ENCODE measurements around the gene NUDT22.

NUDT22 gene

DNA sequence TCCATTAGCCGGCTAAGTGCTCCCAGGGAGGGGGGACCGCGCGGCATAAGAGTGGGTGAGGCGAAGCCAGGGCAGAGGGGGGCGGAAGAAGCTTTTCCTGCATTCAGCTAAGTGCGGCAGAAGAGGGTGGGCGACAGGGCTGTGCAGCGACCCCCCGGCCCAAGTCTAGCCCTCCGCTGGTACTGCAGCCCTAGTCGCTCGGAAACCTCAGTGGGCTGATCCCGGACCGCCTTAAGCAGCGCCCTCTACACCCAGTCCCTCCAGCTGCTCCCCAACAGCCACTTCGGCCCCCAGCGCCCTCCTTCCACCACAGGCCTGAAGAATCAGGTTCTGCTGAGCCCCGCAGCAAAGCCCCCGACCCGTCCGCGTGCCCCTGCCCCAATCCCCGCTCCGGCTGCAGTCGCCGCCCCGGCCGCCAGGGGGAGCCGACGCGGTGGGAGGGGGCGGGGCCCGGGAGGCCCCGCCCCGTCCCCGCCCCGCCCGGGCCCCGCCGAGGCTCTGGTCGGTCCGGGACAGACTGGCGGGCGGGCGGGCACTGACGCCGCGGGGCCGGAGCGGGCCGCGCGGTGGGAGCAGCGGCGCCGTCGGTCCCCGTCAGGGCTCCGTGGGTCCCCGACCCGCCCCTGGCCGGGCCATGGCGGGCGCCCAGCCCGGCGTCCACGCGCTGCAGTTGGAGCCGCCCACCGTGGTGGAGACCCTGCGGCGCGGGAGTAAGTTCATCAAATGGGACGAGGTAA is 25.1 kb downstream of the NUDT22 start, which contains the start of gene PLCB3:
Gene PLCB3, plus strand, starts transcription at position 515 of the 737 bp plus-strand sequence. Its CDS starts 120 bp downstream, at position 635.
- Histone ChIP-seq H3K4me1 (ENCODE audit: control insufficient read depth, insufficient read depth, low read length, unreplicated experiment) (peaks cover 23% of the 10 kb centered on the region), H3K27ac (ENCODE audit: low read depth, low read length) (peak within 1 kb of the TSS; percentile 11; the same call in 1 of the 2 replicates)

DNA sequence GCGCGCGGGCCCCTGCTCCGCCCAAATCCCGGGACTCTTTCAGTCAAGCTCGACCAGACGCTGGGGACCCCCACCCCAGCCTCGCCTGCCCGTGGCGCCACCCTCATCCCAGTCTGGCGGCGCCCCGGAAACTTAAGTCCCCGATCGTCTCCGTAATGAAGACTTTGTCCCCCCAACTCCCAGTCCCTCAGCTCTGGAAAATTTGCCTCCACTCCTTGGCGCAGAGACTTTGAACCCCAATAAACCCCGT is 25.6 kb downstream of the NUDT22 start:
- Histone ChIP-seq H3K27me3 (ENCODE audit: insufficient read depth, low read length) (no peaks in the 10 kb centered on the region), H2AFZ (ENCODE audit: low read length, unreplicated experiment) (peak overlapping the region; percentile 55), H3K4me3 (ENCODE audit: low read depth, low read length) (peak overlapping the region; percentile 87), H3K4me1 (ENCODE audit: control insufficient read depth, insufficient read depth, low read length, unreplicated experiment) (peaks cover 23% of the 10 kb centered on the region), H3K79me2 (ENCODE audit: control insufficient read depth, insufficient read depth, low read length, unreplicated experiment) (peaks cover 21% of the 10 kb centered on the region), H3K36me3 (ENCODE audit: insufficient read depth, low read length) (0 out of 2 replicates have a peak, but pooled peaks cover 4% of the 10 kb centered on the region), H3K27ac (ENCODE audit: low read depth, low read length) (peak overlapping the region; percentile 11; the same call in 1 of the 2 replicates)

More for the DNA sequence above, 25.1 kb downstream of the NUDT22 start, which contains the start of gene PLCB3:
- Histone ChIP-seq H3K36me3 (ENCODE audit: insufficient read depth, low read length) (no peaks in the 10 kb centered on the region), H2AFZ (ENCODE audit: low read length, unreplicated experiment) (peak within 1 kb of the TSS; percentile 55), H3K79me2 (ENCODE audit: control insufficient read depth, insufficient read depth, low read length, unreplicated experiment) (peaks cover 21% of the 10 kb centered on the region), H3K27me3 (ENCODE audit: insufficient read depth, low read length) (no peaks in the 10 kb centered on the region), H3K4me3 (ENCODE audit: low read depth, low read length) (peak within 1 kb of the TSS; percentile 87)

DNA sequence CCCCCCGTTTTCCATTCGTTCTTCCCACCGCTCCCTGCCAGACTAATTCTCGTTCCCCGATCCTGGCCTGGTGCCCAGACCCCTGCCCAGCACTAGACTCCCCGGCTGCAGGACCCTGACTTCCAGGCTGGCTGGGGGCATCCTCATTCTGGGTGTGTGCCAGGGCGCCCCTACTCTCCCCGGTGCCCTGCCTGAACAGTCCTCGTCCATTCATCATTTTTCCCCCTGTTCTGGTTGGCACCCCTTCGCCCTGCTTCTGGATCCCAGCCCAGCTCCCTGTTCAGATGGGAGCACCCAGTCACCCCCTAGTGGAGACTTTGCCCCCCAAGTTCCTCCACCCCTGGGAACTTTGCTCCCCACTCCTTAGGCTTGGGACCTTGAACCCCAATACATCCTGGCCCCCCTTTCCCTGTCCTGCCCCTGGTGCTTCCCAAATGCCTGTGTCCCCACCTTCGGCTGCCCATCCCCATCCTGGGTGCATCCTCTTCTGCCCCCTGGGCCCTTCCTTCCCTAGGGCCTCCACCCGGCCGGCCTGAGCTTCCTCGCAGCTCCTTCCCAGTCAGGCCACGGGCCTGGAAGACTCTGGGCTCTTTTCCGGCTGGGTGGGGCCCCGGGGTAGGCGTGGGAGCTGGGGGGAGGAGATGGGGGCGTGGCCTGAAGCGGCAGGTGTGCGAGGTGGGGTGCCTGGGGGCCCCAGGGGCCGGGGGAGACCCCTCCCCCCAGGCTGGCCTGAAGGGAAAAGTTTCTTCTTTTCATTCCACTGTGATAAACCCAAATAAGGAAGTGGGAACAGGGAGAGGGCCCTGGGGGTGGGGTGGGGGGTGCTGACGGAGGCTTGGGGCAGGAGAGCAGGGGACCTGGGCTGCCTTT is 26.2 kb downstream of the NUDT22 start:
- peaks cover 21% of the 10 kb centered on the region for H3K79me2 ChIP-seq (ENCODE audit: control insufficient read depth, insufficient read depth, low read length, unreplicated experiment)
- H3K36me3 ChIP-seq (ENCODE audit: insufficient read depth, low read length), result 0 out of 2 replicates have a peak, but pooled peaks cover 4% of the 10 kb centered on the region
- H2AFZ ChIP-seq (ENCODE audit: low read length, unreplicated experiment), result peak overlapping the region; percentile 55
- H3K4me3 ChIP-seq (ENCODE audit: low read depth, low read length), result peak overlapping the region; percentile 87
- no peaks in the 10 kb centered on the region for H3K27me3 ChIP-seq (ENCODE audit: insufficient read depth, low read length)
- H3K27ac ChIP-seq (ENCODE audit: low read depth, low read length), result peak overlapping the region; percentile 11; the same call in 1 of the 2 replicates
- peaks cover 23% of the 10 kb centered on the region for H3K4me1 ChIP-seq (ENCODE audit: control insufficient read depth, insufficient read depth, low read length, unreplicated experiment)

DNA sequence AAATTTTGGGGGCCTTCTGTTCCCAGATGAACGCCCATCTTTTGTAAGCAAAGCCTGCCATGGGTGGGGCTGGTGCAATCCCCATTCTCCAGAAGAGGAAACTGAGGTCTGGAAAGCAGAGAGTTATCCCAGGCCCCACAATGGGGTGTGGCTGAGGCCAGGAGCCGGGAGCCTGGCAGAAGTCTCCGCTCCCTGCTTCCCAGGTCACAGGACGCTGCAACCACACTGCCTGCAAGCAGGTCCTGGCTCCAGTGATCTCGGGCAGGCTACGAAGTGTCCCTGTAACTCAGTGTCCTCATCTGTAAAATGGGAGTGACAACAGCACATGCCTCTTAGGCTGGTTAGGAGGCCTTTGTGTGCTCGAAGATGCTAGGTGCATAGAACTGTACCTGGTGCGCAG is 27.0 kb downstream of the NUDT22 start:
- H3K79me2 ChIP-seq (ENCODE audit: control insufficient read depth, insufficient read depth, low read length, unreplicated experiment), result peaks cover 21% of the 10 kb centered on the region
- no peak overlapping the region for H3K27ac ChIP-seq (ENCODE audit: low read depth, low read length)
- peaks cover 18% of the 10 kb centered on the region for H3K4me1 ChIP-seq (ENCODE audit: control insufficient read depth, insufficient read depth, low read length, unreplicated experiment)
- H3K4me3 ChIP-seq (ENCODE audit: low read depth, low read length), result peak overlapping the region; percentile 87
- H3K27me3 ChIP-seq (ENCODE audit: insufficient read depth, low read length), result no peaks in the 10 kb centered on the region
- H2AFZ ChIP-seq (ENCODE audit: low read length, unreplicated experiment), result no peak overlapping the region
- 0 out of 2 replicates have a peak, but pooled peaks cover 4% of the 10 kb centered on the region for H3K36me3 ChIP-seq (ENCODE audit: insufficient read depth, low read length)

DNA sequence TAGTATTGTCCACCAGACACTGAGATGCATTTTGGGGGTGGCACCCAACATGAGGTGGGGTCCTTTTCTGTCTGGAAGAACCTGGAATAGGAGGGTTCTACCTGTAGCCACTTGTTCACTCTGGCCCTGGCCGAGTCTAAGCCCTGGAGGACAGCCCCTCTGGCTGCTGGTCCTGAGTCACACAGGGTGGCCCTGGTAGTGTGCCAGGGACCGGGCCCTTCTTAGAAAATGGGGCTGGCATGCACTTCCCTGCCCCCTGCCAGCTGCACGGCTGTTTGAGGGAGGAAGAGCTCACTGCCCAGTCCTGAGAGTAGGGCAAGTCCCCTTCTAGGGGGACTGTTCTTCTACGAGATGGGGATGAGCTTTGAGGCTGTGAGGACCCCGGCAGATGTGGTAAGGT is 27.4 kb downstream of the NUDT22 start:
- H2AFZ ChIP-seq (ENCODE audit: low read length, unreplicated experiment), result no peak overlapping the region
- no peak overlapping the region for H3K4me3 ChIP-seq (ENCODE audit: low read depth, low read length)
- H3K27ac ChIP-seq (ENCODE audit: low read depth, low read length), result no peak overlapping the region
- H3K36me3 ChIP-seq (ENCODE audit: insufficient read depth, low read length), result 0 out of 2 replicates have a peak, but pooled peaks cover 4% of the 10 kb centered on the region
- no peaks in the 10 kb centered on the region for H3K27me3 ChIP-seq (ENCODE audit: insufficient read depth, low read length)
- peaks cover 21% of the 10 kb centered on the region for H3K79me2 ChIP-seq (ENCODE audit: control insufficient read depth, insufficient read depth, low read length, unreplicated experiment)
- peaks cover 18% of the 10 kb centered on the region for H3K4me1 ChIP-seq (ENCODE audit: control insufficient read depth, insufficient read depth, low read length, unreplicated experiment)

DNA sequence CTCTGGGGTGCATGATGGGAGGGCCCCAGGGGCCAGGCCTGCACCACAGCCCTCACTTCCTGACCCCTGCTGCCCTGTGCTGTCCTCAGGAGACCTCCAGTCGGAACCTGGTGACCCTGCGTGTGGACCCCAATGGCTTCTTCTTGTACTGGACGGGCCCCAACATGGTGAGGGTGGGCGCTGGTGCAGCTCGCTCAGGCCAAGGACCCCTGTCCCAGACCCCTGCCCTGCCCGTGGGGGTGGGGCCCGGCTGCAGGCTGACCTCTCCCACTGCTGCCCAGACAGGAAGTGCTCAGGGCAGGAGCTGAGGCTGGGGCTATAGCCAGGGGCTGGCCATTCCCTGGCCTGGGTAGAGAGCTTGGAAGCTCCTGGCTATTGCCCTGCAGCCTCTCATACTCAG is 28.3 kb downstream of the NUDT22 start:
- Histone ChIP-seq H3K27me3 (ENCODE audit: insufficient read depth, low read length) (no peaks in the 10 kb centered on the region), H3K79me2 (ENCODE audit: control insufficient read depth, insufficient read depth, low read length, unreplicated experiment) (peaks cover 21% of the 10 kb centered on the region), H3K4me1 (ENCODE audit: control insufficient read depth, insufficient read depth, low read length, unreplicated experiment) (peaks cover 18% of the 10 kb centered on the region), H2AFZ (ENCODE audit: low read length, unreplicated experiment) (no peak overlapping the region), H3K36me3 (ENCODE audit: insufficient read depth, low read length) (peaks cover 6% of the 10 kb centered on the region; the same call in 1 of the 2 replicates), H3K4me3 (ENCODE audit: low read depth, low read length) (no peak overlapping the region), H3K27ac (ENCODE audit: low read depth, low read length) (no peak overlapping the region)

DNA sequence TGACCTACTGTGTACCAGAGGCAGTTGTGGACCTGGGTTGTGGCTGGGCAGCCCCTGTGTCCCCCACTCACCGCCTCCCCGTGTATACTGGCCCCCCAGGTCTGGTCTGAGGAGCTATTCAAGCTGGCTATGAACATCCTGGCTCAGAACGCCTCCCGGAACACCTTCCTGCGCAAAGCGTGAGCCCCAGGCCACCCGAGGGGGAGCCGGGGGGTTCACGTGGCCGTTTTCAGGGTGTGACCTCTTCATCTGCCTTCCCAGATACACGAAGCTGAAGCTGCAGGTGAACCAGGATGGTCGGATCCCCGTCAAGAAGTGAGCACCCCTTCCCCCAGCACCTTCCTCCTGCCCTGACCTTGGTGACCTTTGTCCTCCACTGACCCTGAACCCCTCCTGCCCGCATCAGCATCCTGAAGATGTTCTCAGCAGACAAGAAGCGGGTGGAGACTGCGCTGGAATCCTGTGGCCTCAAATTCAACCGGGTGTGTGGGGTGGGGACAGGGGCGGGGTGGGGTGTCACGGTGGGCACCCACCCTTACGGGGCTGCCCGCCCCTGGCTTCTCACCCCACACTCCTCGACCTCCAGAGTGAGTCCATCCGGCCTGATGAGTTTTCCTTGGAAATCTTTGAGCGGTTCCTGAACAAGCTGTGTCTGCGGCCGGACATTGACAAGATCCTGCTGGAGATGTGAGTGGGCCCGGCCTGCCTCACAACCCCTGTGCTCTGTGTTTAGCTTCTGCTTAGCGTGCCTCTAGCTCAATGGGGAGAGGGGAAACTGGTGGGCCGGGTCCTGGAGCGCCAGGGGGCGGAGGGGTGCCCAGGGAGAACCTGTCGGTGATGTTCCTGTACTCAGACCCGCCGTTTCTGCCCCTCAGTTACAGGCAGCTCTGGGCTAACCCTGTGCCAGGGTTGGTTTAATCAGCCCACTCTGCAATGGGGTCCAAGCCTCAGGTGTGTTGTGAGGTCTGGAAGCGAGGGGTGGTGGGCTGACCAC is 29.4 kb downstream of the NUDT22 start:
- Histone ChIP-seq H2AFZ (ENCODE audit: low read length, unreplicated experiment) (no peak overlapping the region), H3K27ac (ENCODE audit: low read depth, low read length) (no peak overlapping the region), H3K4me1 (ENCODE audit: control insufficient read depth, insufficient read depth, low read length, unreplicated experiment) (peaks cover 18% of the 10 kb centered on the region), H3K36me3 (ENCODE audit: insufficient read depth, low read length) (peaks cover 14% of the 10 kb centered on the region), H3K27me3 (ENCODE audit: insufficient read depth, low read length) (no peaks in the 10 kb centered on the region), H3K4me3 (ENCODE audit: low read depth, low read length) (no peak overlapping the region), H3K79me2 (ENCODE audit: control insufficient read depth, insufficient read depth, low read length, unreplicated experiment) (peaks cover 21% of the 10 kb centered on the region)

DNA sequence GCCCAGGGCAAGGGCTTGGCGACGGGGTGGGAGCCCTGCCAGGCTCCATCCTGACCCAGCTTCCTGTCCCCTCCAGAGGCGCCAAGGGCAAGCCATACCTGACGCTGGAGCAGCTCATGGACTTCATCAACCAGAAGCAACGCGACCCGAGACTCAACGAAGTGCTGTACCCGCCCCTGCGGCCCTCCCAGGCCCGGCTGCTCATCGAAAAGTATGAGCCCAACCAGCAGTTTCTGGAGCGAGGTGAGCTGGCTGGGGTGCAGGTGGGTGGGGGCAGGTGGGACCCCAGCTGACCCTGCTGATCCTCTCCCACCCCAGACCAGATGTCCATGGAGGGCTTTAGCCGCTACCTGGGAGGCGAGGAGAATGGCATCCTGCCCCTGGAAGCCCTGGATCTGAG is 30.2 kb downstream of the NUDT22 start:
- Histone ChIP-seq H3K4me3 (ENCODE audit: low read depth, low read length) (no peak overlapping the region), H3K27me3 (ENCODE audit: insufficient read depth, low read length) (no peaks in the 10 kb centered on the region), H3K4me1 (ENCODE audit: control insufficient read depth, insufficient read depth, low read length, unreplicated experiment) (peaks cover 13% of the 10 kb centered on the region), H3K79me2 (ENCODE audit: control insufficient read depth, insufficient read depth, low read length, unreplicated experiment) (peaks cover 21% of the 10 kb centered on the region), H2AFZ (ENCODE audit: low read length, unreplicated experiment) (no peak overlapping the region), H3K27ac (ENCODE audit: low read depth, low read length) (no peak overlapping the region), H3K36me3 (ENCODE audit: insufficient read depth, low read length) (peaks cover 14% of the 10 kb centered on the region)

DNA sequence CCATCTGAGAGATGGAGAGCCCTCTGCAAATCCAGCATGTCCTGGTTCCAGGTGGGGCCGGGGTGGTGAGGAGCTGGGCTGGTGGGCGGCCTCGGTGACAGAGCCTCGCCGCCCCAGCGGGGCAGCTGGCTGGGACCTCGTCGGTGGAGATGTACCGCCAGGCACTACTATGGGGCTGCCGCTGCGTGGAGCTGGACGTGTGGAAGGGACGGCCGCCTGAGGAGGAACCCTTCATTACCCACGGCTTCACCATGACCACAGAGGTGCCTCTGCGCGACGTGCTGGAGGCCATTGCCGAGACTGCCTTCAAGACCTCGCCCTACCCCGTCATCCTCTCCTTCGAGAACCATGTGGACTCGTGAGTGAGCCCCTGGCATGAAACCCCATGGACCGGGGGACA is 32.3 kb downstream of the NUDT22 start:
- Histone ChIP-seq H3K79me2 (ENCODE audit: control insufficient read depth, insufficient read depth, low read length, unreplicated experiment) (peaks cover 1% of the 10 kb centered on the region), H3K4me1 (ENCODE audit: control insufficient read depth, insufficient read depth, low read length, unreplicated experiment) (peaks cover 16% of the 10 kb centered on the region), H3K4me3 (ENCODE audit: low read depth, low read length) (no peak overlapping the region), H3K27ac (ENCODE audit: low read depth, low read length) (no peak overlapping the region), H2AFZ (ENCODE audit: low read length, unreplicated experiment) (no peak overlapping the region), H3K27me3 (ENCODE audit: insufficient read depth, low read length) (no peaks in the 10 kb centered on the region), H3K36me3 (ENCODE audit: insufficient read depth, low read length) (peaks cover 23% of the 10 kb centered on the region)

Data from ACC112 (cell line).